GM12865 (cell line): ENCODE data around the gene PTK7.

ENCODE experiments used
- DNase-seq: peaks from one replicate; pipeline ENCODE4 v3.0.0; 2010; ENCODE audit warnings: low read depth
- H3K4me3 ChIP-seq: 2 replicates; pipeline ENCODE4 v1.5.1; 2011; ENCODE audit warnings: mild to moderate bottlenecking, low read depth, low read length, control low read depth
- TF ChIP-seq, protein P1 (sequence below): IDR thresholded peaks from 2 replicates; pipeline ENCODE4 v1.5.1; 2011; ENCODE audit warnings: low read length, control low read depth, low read depth, inconsistent platforms; ENCODE audit not compliant: insufficient read depth; ENCODE audit errors: missing control alignments

Gene PTK7

DNA sequence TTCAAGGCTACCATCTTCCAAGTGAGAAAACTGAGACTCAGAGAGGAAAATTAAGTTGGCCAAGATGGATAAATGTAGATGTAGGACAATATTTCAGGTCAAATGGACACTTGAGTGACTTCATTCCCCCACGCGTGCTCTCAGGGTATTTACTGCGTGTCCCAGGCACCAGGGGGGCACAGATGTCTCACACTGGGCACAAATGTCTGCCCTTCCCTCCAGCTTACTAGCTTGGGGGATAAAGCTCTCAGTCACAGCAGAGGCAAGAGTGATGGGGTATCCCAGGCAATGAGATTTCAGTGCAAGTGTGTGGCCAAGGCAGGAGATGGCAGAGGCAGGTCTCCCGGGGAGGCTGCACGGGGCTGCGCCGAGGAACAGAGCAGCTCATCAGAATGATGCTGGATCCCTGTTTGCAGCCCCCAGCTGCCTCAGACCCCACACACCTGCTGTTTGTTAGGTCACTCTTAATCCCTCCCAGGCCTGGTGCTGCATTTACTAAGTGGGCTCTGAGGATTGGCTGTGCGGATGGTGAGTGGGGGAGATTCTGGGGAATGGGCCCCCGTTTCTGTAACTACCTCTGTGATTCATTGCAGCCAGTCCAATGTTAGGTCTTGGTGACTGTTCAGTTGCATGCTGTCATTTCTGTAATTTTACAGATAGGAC lies 44.1 kb downstream of the PTK7 start:
- TF ChIP-seq, protein P1, sequence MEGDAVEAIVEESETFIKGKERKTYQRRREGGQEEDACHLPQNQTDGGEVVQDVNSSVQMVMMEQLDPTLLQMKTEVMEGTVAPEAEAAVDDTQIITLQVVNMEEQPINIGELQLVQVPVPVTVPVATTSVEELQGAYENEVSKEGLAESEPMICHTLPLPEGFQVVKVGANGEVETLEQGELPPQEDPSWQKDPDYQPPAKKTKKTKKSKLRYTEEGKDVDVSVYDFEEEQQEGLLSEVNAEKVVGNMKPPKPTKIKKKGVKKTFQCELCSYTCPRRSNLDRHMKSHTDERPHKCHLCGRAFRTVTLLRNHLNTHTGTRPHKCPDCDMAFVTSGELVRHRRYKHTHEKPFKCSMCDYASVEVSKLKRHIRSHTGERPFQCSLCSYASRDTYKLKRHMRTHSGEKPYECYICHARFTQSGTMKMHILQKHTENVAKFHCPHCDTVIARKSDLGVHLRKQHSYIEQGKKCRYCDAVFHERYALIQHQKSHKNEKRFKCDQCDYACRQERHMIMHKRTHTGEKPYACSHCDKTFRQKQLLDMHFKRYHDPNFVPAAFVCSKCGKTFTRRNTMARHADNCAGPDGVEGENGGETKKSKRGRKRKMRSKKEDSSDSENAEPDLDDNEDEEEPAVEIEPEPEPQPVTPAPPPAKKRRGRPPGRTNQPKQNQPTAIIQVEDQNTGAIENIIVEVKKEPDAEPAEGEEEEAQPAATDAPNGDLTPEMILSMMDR, result no peak
- DNase-seq, result no peak
- H3K4me3 ChIP-seq, result no peak overlapping the region

DNA sequence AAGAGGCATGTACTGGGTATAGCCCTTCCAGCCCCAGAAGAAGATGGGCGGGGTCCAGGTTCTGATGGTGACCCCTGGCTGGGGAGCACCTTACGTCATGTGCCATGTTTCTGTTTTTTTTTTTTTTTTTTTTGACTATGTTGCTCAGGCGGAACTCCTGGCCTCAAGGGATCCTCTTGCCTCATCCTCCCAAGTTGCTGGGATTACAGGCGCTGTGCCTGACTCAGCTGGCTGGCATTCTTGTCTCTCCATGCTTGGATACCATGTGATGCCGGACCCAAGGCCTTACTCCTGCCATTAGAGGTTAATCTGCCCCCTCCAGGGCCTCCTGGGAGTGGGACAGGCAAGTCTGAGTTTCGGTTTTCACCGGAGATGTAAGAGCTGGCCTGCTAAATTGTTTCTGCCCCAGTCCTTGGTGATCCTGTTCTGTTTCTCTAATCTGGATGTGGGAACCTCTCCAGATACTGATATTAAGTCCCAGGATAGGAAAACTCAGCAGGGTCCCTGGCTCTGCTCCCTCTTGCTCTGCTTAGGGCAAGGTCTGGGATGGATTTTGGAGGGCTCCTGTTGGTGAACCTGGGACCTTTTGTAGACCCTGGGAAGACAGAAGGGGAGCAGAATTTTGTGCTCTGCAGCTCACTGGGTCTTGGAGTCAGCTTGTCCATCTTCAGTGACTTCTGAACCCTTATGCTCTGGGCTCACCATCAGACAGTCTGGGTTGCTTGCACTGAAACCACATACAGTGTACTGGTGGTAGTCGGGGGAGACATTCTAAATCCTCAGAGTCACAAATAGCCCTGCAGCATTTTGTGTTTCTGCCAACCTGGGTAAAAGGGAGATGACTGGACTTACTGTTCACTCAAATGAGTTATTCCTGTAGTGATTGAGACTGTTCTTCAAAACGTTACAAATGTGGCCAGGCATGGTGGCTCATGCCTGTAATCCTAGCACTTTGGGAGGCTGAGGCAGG lies 45.1 kb downstream of the PTK7 start:
- H3K4me3 ChIP-seq, result no peak overlapping the region
- DNase-seq, result no peak
- TF ChIP-seq, protein P1, result no peak

DNA sequence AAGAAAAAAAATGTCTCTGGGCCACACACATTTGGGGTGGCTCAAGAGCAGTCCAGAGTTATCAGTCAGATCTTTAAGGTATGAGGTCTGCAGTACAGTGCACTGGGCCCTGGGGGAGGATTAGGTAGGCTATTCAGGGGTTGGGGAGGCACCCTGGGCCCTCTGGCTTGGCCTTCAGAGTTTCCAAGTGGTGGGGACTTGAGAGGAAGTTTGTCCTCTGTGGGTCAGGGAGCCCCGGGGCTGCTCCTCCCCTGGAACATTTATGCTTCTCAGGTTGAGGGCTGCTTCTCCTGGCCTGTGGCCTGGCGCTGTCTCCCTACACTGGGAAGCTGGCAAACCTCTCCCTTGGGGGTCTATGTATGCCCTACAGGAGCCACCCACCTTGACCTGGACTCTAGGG lies 46.0 kb downstream of the PTK7 start:
- H3K4me3 ChIP-seq, result no peak overlapping the region
- DNase-seq, result no peak
- TF ChIP-seq, protein P1, result no peak

DNA sequence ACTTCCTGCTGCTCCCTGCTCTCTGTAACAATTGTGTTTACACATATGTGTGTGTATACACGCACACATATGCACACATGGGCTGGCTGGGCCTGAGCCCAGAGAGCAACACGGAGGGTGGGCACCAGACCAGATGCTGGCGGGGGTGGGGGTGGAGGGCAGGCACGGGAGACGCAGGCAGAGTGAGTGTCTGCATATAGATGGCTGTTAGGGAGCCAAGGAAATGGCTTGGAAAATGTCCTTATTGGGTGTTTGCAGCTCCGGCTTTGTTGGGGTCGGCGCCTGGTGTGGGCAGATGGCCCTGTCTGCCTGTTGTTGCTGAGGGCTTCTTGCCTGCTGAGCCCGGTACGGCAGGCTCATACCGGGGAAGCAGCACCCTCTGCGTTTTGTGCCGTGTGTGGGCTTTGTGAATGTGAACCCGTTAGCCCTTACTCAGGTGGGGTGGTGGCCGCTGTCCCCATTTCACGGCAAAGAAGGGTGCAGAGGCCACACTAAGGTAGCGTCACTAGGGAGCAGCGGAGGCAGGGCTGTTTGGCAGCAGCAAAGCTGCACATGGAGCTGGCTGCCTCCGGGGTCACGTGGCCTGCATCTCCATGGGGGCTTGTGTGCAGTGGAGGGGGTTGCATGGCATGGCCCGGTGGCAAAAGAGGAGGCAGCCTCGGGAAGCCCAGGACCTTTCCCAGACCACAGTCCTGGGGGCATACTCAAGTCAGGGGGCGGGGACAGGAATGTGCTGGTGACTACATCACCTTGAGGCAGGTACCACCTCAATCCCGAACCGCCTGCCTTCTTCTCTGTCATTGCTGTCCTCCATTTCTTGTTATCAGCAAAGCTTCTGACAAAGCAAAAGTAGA lies 47.6 kb downstream of the PTK7 start:
- no peak overlapping the region for H3K4me3 ChIP-seq
- TF ChIP-seq, protein P1, result no peak
- no peak for DNase-seq

DNA sequence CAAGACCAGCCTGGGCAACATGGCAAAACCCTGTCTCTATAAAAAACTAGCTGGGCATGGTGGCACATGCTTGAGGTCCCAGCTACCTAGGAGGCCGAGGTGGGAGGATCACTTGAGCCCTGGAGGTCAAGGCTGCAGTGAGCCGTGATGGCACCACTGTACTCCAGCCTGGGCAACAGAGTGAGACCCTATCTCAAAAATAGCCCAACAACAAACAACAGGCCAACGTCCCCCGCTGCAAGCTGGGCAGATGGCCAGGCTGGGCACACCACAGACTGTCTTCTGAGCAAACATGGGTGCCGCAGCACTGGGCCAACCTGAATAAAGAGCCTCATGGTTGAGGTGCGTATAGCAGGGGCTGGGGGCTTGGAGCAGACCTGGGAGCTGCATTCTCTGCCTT lies 48.4 kb downstream of the PTK7 start:
- DNase-seq, result no peak
- TF ChIP-seq, protein P1, result no peak

DNA sequence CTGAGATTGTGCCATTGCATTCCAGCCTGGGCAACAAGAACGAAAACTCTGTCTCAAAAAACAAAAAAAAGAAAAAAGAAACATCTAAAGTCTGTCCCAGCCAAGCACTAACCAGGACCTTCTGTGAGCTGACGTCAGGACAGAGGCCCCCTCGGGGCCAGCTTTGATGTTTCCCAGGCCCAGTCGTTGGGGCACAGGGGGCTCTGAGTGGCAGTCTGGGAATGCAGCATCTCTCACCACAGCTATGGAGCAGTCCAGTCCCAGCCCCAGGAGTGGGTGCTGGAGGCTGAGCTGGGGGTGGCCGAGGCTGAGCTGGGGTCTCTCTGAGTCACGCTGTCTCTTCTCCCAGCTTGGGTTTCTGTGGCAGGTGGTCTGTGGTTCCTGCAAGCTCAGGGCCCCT lies 49.0 kb downstream of the PTK7 start:
- DNase-seq, result no peak
- TF ChIP-seq, protein P1, result no peak
- no peak overlapping the region for H3K4me3 ChIP-seq

More for the DNA sequence above, 48.4 kb downstream of the PTK7 start:
- H3K4me3 ChIP-seq, result no peak overlapping the region
